HEK293 (cell line): ENCODE data around the gene ASCC1.

ENCODE experiments used
- CTCF ChIA-PET: fragments of 350-600 bp; formaldehyde crosslinking; extraction: SDS; loops from one replicate; lab custom pipeline; 2021; ENCODE audit warnings: antibody characterized with exemption; lab: Yijun Ruan, JAX
- POLR2A ChIA-PET: fragments of 300-600 bp; formaldehyde crosslinking; extraction: SDS; loops from one replicate; lab custom pipeline; 2020; ENCODE audit warnings: antibody characterized with exemption, inconsistent platforms; lab: Yijun Ruan, JAX
- H3K27ac ChIP-seq: fragments of 200-500 bp; sonication (Bioruptor generic); 2 replicates; pipeline ENCODE4 v1.5.1; 2014; ENCODE audit warnings: low read depth, low read length, control low read depth, inconsistent platforms; ENCODE audit errors: extremely low read depth
- H3K36me3 ChIP-seq, 2 experiments: fragments of 200-500 bp in 1 of 2; sonication (Bioruptor generic) in 1 of 2; 1 replicate in 1 of 2; 2 replicates in 1 of 2; pipeline ENCODE4 v1.5.1; 2014 to 2017; ENCODE audit warnings: inconsistent platforms in 2 of 2, low read length in 2 of 2; ENCODE audit not compliant: control insufficient read depth in 2 of 2, insufficient read depth in 1 of 2
- H3K4me1 ChIP-seq: fragments of 200-500 bp; sonication (Bioruptor generic); 2 replicates; pipeline ENCODE4 v1.5.1; 2014; ENCODE audit warnings: mild to moderate bottlenecking, low read length, inconsistent platforms; ENCODE audit not compliant: control insufficient read depth, insufficient read depth
- H3K4me3 ChIP-seq: 2 replicates; pipeline ENCODE4 v1.5.1; 2011; ENCODE audit warnings: low read depth, mild to moderate bottlenecking, control low read depth, low read length, moderate library complexity
- H3K9me3 ChIP-seq: fragments of 200-500 bp; sonication (Bioruptor generic); 2 replicates; pipeline ENCODE4 v1.5.1; 2014; ENCODE audit warnings: low read depth, low read length, inconsistent platforms; ENCODE audit not compliant: control insufficient read depth, insufficient read depth
- KLF9 ChIP-seq: fragments of 450-650 bp; formaldehyde crosslinking; IDR thresholded peaks from 2 replicates; pipeline ENCODE4 v1.5.1; 2016; ENCODE audit warnings: missing biosample characterization, missing genetic modification characterization, low read depth
- ZBTB17 ChIP-seq: fragments of 450-650 bp; formaldehyde crosslinking; IDR thresholded peaks from 2 replicates; pipeline ENCODE4 v1.5.1; 2016; ENCODE audit warnings: missing biosample characterization, missing genetic modification characterization
- ZBTB21 ChIP-seq: fragments of 450-650 bp; formaldehyde crosslinking; IDR thresholded peaks from 2 replicates; pipeline ENCODE4 v1.5.1; 2017; ENCODE audit warnings: missing biosample characterization, missing genetic modification characterization
- ZEB2 ChIP-seq: fragments of 450-650 bp; formaldehyde crosslinking; IDR thresholded peaks from 2 replicates; pipeline ENCODE4 v1.5.1; 2016; ENCODE audit warnings: missing biosample characterization, missing genetic modification characterization
- ZFP3 ChIP-seq: fragments of 450-650 bp; formaldehyde crosslinking; IDR thresholded peaks from 2 replicates; pipeline ENCODE4 v1.5.1; 2016; ENCODE audit warnings: low read depth, missing biosample characterization, missing genetic modification characterization
- ZIC2 ChIP-seq: fragments of 450-650 bp; formaldehyde crosslinking; IDR thresholded peaks from 2 replicates; pipeline ENCODE4 v1.5.1; 2016; ENCODE audit warnings: missing biosample characterization, missing genetic modification characterization
- ZNF274 ChIP-seq, 2 experiments: fragments of 200-500 bp in 1 of 2; fragments of 450-650 bp in 1 of 2; sonication (Bioruptor generic) in 1 of 2; formaldehyde crosslinking in 1 of 2; IDR thresholded peaks; 2 replicates each; pipeline versions ENCODE4 v1.5.1 to v1.6.1; 2014 to 2016; ENCODE audit warnings: borderline replicate concordance in 1 of 2, inconsistent platforms in 1 of 2, low read length in 1 of 2, missing biosample characterization in 1 of 2, missing genetic modification characterization in 1 of 2
- ZNF324 ChIP-seq: fragments of 450-650 bp; formaldehyde crosslinking; IDR thresholded peaks from 2 replicates; pipeline ENCODE4 v1.5.1; 2016; ENCODE audit warnings: missing biosample characterization, missing genetic modification characterization
- ZNF501 ChIP-seq: fragments of 450-650 bp; formaldehyde crosslinking; IDR thresholded peaks from 2 replicates; pipeline ENCODE4 v1.5.1; 2016; ENCODE audit warnings: missing biosample characterization, missing genetic modification characterization
- ZNF555 ChIP-seq: fragments of 450-650 bp; formaldehyde crosslinking; conservative IDR thresholded peaks from 2 replicates; pipeline ENCODE4 v1.5.1; 2017; ENCODE audit warnings: missing biosample characterization, mild to moderate bottlenecking, missing genetic modification characterization, inconsistent platforms
- ZNF658 ChIP-seq: fragments of 450-650 bp; formaldehyde crosslinking; IDR thresholded peaks from 2 replicates; pipeline ENCODE4; 2016; ENCODE audit warnings: missing biosample characterization, missing genetic modification characterization
- ZNF792 ChIP-seq: fragments of 450-650 bp; formaldehyde crosslinking; IDR thresholded peaks from 2 replicates; pipeline ENCODE4 v1.5.1; 2016; ENCODE audit warnings: missing biosample characterization, missing genetic modification characterization
- TF ChIP-seq, protein P1 (sequence below): fragments of 450-650 bp; formaldehyde crosslinking; IDR thresholded peaks from 2 replicates; pipeline ENCODE4 v1.5.1; 2017; ENCODE audit warnings: missing biosample characterization, missing genetic modification characterization
- TF ChIP-seq, protein P2 (sequence below): fragments of 450-650 bp; formaldehyde crosslinking; IDR thresholded peaks from 2 replicates; pipeline ENCODE4 v1.5.1; 2016; ENCODE audit warnings: missing biosample characterization, missing genetic modification characterization, borderline replicate concordance
- TF ChIP-seq, protein P3 (sequence below): fragments of 450-650 bp; formaldehyde crosslinking; IDR thresholded peaks from 2 replicates; pipeline ENCODE4 v1.5.0; 2017; ENCODE audit warnings: missing biosample characterization, missing genetic modification characterization, borderline replicate concordance
- TF ChIP-seq, protein P4 (sequence below): fragments of 450-650 bp; formaldehyde crosslinking; IDR thresholded peaks from 2 replicates; pipeline ENCODE4 v1.5.1; 2016; ENCODE audit warnings: missing biosample characterization, missing genetic modification characterization
- TF ChIP-seq, protein P5 (sequence below): fragments of 450-650 bp; formaldehyde crosslinking; IDR thresholded peaks from 2 replicates; pipeline ENCODE4 v1.5.1; 2017; ENCODE audit warnings: missing biosample characterization, missing genetic modification characterization
- TF ChIP-seq, protein P6 (sequence below): fragments of 450-650 bp; formaldehyde crosslinking; IDR thresholded peaks from 2 replicates; pipeline ENCODE4 v1.5.1; 2016; ENCODE audit warnings: missing biosample characterization, missing genetic modification characterization
- TF ChIP-seq, protein P7 (sequence below): fragments of 450-650 bp; formaldehyde crosslinking; IDR thresholded peaks from 2 replicates; pipeline ENCODE4 v1.5.1; 2017; ENCODE audit warnings: missing biosample characterization, missing genetic modification characterization

ASCC1 gene

DNA sequence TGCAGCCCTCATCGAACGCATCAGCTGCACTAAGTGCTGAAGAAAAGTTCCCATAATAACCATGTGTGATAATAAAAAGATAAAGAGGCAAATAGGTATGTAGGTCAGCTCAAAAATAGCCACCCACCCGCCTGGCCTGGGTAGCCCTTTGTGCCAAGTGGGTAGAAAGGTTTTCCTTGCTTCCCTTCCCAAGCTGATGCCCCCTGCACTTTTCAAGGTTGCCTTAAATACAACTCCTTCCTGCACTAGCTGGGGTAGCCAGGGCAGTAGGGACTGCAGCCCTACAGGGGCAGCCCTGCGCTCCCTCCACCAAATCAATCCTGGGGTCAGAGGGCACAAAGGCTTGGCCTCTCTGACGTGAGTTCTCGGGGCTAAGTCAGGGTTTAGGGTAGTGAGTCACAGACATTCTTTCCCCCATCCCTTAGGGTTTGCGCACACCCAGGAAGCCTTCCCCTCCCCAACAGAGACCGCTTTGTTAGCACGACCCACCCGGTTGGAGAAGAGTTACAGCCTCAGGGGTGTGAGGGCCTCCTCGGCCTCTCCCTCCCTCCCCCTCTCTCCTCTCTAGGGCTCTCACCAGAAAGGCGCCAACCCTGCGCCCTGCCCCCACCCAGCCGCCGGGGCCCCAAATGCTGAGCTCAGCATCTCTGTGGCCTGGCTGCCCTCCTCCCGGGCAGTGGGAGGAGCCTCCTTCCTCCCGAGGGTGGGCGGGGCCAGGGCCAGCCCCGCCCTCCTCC, 44.3 kb upstream of the ASCC1 start:
- H3K4me1 ChIP-seq, result peaks cover 24% of the 10 kb centered on the region
- CTCF ChIA-PET, result interaction anchor here (0.7 to 3.3 kb wide), 8 partner anchors 8 to 77 kb away, joined by 3 to 27 read pairs (median 4); partner anchors contain the start of gene DDIT4
- TF ChIP-seq ZNF324, result peak; percentile 87
- TF ChIP-seq, protein P1, sequence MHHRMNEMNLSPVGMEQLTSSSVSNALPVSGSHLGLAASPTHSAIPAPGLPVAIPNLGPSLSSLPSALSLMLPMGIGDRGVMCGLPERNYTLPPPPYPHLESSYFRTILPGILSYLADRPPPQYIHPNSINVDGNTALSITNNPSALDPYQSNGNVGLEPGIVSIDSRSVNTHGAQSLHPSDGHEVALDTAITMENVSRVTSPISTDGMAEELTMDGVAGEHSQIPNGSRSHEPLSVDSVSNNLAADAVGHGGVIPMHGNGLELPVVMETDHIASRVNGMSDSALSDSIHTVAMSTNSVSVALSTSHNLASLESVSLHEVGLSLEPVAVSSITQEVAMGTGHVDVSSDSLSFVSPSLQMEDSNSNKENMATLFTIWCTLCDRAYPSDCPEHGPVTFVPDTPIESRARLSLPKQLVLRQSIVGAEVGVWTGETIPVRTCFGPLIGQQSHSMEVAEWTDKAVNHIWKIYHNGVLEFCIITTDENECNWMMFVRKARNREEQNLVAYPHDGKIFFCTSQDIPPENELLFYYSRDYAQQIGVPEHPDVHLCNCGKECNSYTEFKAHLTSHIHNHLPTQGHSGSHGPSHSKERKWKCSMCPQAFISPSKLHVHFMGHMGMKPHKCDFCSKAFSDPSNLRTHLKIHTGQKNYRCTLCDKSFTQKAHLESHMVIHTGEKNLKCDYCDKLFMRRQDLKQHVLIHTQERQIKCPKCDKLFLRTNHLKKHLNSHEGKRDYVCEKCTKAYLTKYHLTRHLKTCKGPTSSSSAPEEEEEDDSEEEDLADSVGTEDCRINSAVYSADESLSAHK (tag by site-specific recombination), result peak; percentile 69
- peak; percentile 89 for TF ChIP-seq ZEB2
- no peak for TF ChIP-seq ZFP3 (tag by site-specific recombination)
- no peak for TF ChIP-seq ZNF501
- TF ChIP-seq, protein P2, sequence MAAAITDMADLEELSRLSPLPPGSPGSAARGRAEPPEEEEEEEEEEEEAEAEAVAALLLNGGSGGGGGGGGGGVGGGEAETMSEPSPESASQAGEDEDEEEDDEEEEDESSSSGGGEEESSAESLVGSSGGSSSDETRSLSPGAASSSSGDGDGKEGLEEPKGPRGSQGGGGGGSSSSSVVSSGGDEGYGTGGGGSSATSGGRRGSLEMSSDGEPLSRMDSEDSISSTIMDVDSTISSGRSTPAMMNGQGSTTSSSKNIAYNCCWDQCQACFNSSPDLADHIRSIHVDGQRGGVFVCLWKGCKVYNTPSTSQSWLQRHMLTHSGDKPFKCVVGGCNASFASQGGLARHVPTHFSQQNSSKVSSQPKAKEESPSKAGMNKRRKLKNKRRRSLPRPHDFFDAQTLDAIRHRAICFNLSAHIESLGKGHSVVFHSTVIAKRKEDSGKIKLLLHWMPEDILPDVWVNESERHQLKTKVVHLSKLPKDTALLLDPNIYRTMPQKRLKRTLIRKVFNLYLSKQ, result no peak
- TF ChIP-seq, protein P3, sequence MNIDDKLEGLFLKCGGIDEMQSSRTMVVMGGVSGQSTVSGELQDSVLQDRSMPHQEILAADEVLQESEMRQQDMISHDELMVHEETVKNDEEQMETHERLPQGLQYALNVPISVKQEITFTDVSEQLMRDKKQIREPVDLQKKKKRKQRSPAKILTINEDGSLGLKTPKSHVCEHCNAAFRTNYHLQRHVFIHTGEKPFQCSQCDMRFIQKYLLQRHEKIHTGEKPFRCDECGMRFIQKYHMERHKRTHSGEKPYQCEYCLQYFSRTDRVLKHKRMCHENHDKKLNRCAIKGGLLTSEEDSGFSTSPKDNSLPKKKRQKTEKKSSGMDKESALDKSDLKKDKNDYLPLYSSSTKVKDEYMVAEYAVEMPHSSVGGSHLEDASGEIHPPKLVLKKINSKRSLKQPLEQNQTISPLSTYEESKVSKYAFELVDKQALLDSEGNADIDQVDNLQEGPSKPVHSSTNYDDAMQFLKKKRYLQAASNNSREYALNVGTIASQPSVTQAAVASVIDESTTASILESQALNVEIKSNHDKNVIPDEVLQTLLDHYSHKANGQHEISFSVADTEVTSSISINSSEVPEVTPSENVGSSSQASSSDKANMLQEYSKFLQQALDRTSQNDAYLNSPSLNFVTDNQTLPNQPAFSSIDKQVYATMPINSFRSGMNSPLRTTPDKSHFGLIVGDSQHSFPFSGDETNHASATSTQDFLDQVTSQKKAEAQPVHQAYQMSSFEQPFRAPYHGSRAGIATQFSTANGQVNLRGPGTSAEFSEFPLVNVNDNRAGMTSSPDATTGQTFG (tag by site-specific recombination), result no peak
- peak; percentile 47 for TF ChIP-seq ZBTB17 (tag by site-specific recombination)
- TF ChIP-seq, protein P4, sequence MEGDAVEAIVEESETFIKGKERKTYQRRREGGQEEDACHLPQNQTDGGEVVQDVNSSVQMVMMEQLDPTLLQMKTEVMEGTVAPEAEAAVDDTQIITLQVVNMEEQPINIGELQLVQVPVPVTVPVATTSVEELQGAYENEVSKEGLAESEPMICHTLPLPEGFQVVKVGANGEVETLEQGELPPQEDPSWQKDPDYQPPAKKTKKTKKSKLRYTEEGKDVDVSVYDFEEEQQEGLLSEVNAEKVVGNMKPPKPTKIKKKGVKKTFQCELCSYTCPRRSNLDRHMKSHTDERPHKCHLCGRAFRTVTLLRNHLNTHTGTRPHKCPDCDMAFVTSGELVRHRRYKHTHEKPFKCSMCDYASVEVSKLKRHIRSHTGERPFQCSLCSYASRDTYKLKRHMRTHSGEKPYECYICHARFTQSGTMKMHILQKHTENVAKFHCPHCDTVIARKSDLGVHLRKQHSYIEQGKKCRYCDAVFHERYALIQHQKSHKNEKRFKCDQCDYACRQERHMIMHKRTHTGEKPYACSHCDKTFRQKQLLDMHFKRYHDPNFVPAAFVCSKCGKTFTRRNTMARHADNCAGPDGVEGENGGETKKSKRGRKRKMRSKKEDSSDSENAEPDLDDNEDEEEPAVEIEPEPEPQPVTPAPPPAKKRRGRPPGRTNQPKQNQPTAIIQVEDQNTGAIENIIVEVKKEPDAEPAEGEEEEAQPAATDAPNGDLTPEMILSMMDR (tag by site-specific recombination), result no peak
- TF ChIP-seq ZNF658 (tag by site-specific recombination), result no peak
- TF ChIP-seq ZNF555, result no peak
- TF ChIP-seq ZNF274 (IDR thresholded peaks at IDR 0.05; ENCODE audit: low read length), result no peak
- TF ChIP-seq ZNF274 (tag by site-specific recombination; IDR thresholded peaks at IDR 0.05; ENCODE audit: borderline replicate concordance), result no peak
- TF ChIP-seq ZIC2, result no peak
- TF ChIP-seq, protein P5, sequence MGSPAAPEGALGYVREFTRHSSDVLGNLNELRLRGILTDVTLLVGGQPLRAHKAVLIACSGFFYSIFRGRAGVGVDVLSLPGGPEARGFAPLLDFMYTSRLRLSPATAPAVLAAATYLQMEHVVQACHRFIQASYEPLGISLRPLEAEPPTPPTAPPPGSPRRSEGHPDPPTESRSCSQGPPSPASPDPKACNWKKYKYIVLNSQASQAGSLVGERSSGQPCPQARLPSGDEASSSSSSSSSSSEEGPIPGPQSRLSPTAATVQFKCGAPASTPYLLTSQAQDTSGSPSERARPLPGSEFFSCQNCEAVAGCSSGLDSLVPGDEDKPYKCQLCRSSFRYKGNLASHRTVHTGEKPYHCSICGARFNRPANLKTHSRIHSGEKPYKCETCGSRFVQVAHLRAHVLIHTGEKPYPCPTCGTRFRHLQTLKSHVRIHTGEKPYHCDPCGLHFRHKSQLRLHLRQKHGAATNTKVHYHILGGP (tag by site-specific recombination), result no peak
- TF ChIP-seq ZNF792 (tag by site-specific recombination), result no peak
- peak; percentile 86; the same call in 1 of the 2 replicates for TF ChIP-seq KLF9 (tag by site-specific recombination)
- TF ChIP-seq ZBTB21 (tag by site-specific recombination), result peak; percentile 43; the same call in 1 of the 2 replicates
- TF ChIP-seq, protein P6, sequence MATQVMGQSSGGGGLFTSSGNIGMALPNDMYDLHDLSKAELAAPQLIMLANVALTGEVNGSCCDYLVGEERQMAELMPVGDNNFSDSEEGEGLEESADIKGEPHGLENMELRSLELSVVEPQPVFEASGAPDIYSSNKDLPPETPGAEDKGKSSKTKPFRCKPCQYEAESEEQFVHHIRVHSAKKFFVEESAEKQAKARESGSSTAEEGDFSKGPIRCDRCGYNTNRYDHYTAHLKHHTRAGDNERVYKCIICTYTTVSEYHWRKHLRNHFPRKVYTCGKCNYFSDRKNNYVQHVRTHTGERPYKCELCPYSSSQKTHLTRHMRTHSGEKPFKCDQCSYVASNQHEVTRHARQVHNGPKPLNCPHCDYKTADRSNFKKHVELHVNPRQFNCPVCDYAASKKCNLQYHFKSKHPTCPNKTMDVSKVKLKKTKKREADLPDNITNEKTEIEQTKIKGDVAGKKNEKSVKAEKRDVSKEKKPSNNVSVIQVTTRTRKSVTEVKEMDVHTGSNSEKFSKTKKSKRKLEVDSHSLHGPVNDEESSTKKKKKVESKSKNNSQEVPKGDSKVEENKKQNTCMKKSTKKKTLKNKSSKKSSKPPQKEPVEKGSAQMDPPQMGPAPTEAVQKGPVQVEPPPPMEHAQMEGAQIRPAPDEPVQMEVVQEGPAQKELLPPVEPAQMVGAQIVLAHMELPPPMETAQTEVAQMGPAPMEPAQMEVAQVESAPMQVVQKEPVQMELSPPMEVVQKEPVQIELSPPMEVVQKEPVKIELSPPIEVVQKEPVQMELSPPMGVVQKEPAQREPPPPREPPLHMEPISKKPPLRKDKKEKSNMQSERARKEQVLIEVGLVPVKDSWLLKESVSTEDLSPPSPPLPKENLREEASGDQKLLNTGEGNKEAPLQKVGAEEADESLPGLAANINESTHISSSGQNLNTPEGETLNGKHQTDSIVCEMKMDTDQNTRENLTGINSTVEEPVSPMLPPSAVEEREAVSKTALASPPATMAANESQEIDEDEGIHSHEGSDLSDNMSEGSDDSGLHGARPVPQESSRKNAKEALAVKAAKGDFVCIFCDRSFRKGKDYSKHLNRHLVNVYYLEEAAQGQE (tag by site-specific recombination), result no peak; the same call in 1 of the 2 replicates
- TF ChIP-seq, protein P7, sequence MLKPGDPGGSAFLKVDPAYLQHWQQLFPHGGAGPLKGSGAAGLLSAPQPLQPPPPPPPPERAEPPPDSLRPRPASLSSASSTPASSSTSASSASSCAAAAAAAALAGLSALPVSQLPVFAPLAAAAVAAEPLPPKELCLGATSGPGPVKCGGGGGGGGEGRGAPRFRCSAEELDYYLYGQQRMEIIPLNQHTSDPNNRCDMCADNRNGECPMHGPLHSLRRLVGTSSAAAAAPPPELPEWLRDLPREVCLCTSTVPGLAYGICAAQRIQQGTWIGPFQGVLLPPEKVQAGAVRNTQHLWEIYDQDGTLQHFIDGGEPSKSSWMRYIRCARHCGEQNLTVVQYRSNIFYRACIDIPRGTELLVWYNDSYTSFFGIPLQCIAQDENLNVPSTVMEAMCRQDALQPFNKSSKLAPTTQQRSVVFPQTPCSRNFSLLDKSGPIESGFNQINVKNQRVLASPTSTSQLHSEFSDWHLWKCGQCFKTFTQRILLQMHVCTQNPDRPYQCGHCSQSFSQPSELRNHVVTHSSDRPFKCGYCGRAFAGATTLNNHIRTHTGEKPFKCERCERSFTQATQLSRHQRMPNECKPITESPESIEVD (tag by site-specific recombination), result 0 out of 2 replicates have a peak, but pooled peaks have one; percentile 16

More for the DNA sequence above, 44.3 kb upstream of the ASCC1 start:
- peak overlapping the region; percentile 97 for H3K27ac ChIP-seq
- H3K4me3 ChIP-seq, result peak overlapping the region; percentile 56
- POLR2A ChIA-PET, result interaction anchor here (0.5 to 5.8 kb wide), 19 partner anchors 10 to 465 kb away, joined by 3 to 120 read pairs (median 4); partner anchors contain the start of genes ANAPC16, ASCC1 and DDIT4
- no peaks in the 10 kb centered on the region for H3K36me3 ChIP-seq
- H3K9me3 ChIP-seq, result no peaks in the 10 kb centered on the region
